Endothelial cell of umbilical vein (primary cell): ENCODE results near the gene PHACTR2. TPM values are rescaled to one million over a fixed set of nuclear protein-coding genes. Genes with fewer than 3 reads are reported as not detected.

ENCODE experiments used
- BruUV-seq: library from RNA; stranded (reverse); fragments of 400-500 nt; replicated peaks from 2 replicates; lab custom pipeline; 2021; lab: Mats Ljungman, UMichigan
- CTCF ChIA-PET: fragments of 300-600, 350-600 bp; sonication (Branson Sonifier 250); formaldehyde crosslinking; loops from one replicate; lab custom pipeline; 2021; ENCODE audit warnings: antibody characterized with exemption, inconsistent platforms; lab: Charles Lee
- POLR2A ChIA-PET: fragments of 300-600, 350-600 bp; sonication (Branson Sonifier 250); formaldehyde crosslinking; loops from one replicate; lab custom pipeline; 2021; ENCODE audit warnings: antibody characterized with exemption, inconsistent platforms; lab: Charles Lee
- DNase-seq: peaks from one replicate; pipeline ENCODE4 v3.0.0-alpha.2; 2011; ENCODE audit warnings: low read depth, low spot score
- FAIRE-seq: peaks from 2 replicates; lab custom pipeline; 2011; peaks lifted over from hg19 to GRCh38; lab: Jason Lieb, UNC
- H2AFZ ChIP-seq: 2 replicates; pipeline ENCODE4 v1.6.0; 2012; ENCODE audit warnings: low read depth, low read length, control low read depth, inconsistent platforms
- H3K27ac ChIP-seq: 2 replicates; pipeline ENCODE4 v1.5.1; 2011; ENCODE audit warnings: low read depth, mild to moderate bottlenecking, control low read depth, low read length, moderate library complexity; ENCODE audit not compliant: insufficient read depth
- H3K27me3 ChIP-seq, 2 experiments: 2 replicates each; pipeline versions ENCODE4 v1.6.0 to v1.6.1; 2011; ENCODE audit warnings: low read length in 2 of 2, mixed read lengths in 1 of 2; ENCODE audit not compliant: control insufficient read depth in 2 of 2, insufficient read depth in 2 of 2
- H3K36me3 ChIP-seq, 2 experiments: 2 replicates in 1 of 2; 3 replicates in 1 of 2; pipeline ENCODE4 v1.5.1; 2011; ENCODE audit warnings: low read length in 2 of 2, mild to moderate bottlenecking in 1 of 2, moderate library complexity in 1 of 2; ENCODE audit not compliant: control insufficient read depth in 2 of 2, insufficient read depth in 2 of 2; ENCODE audit errors: extremely low read depth in 1 of 2
- H3K4me1 ChIP-seq: 3 replicates; pipeline ENCODE4 v1.5.1; 2011; ENCODE audit warnings: mild to moderate bottlenecking, low read length; ENCODE audit not compliant: control insufficient read depth, insufficient read depth; ENCODE audit errors: extremely low read depth
- H3K4me2 ChIP-seq: 2 replicates; pipeline ENCODE4 v1.6.1; 2011; ENCODE audit warnings: low read length, control low read depth, mixed read lengths; ENCODE audit not compliant: insufficient read depth
- H3K4me3 ChIP-seq, 3 experiments: fragments of 200-600 bp in 1 of 3; sonication (generic), shearing (Covaris generic) in 1 of 3; replicated peaks in 1 of 3; 2 replicates each; pipeline ENCODE4 v1.5.1; 2011 to 2016; ENCODE audit warnings: control low read depth in 3 of 3, low read length in 3 of 3, mild to moderate bottlenecking in 2 of 3, inconsistent platforms in 1 of 3, low read depth in 1 of 3, moderate library complexity in 1 of 3; ENCODE audit not compliant: insufficient read depth in 1 of 3
- H3K79me2 ChIP-seq: 2 replicates; pipeline ENCODE4 v1.6.0; 2012; ENCODE audit warnings: low read length, inconsistent platforms; ENCODE audit not compliant: control insufficient read depth, insufficient read depth
- H3K9ac ChIP-seq: replicated peaks from 2 replicates; pipeline ENCODE3; 2011; ENCODE audit warnings: low read length, control low read depth; ENCODE audit not compliant: insufficient read depth; ENCODE audit errors: extremely low read depth
- H3K9me1 ChIP-seq: replicated peaks from 3 replicates; pipeline ENCODE4 v1.6.0; 2011; ENCODE audit warnings: mild to moderate bottlenecking, low read length; ENCODE audit not compliant: control insufficient read depth, insufficient read depth; ENCODE audit errors: extremely low read depth
- H3K9me3 ChIP-seq: replicated peaks from 2 replicates; pipeline ENCODE4 v1.5.1; 2012; ENCODE audit warnings: low read length, inconsistent platforms; ENCODE audit not compliant: control insufficient read depth, insufficient read depth
- H4K20me1 ChIP-seq: replicated peaks from 2 replicates; pipeline ENCODE3; 2011; ENCODE audit warnings: mild to moderate bottlenecking, low read length; ENCODE audit not compliant: control insufficient read depth, insufficient read depth; ENCODE audit errors: extremely low read depth
- EZH2 ChIP-seq: IDR thresholded peaks from 2 replicates; pipeline ENCODE4 v1.6.1; 2012; ENCODE audit warnings: borderline replicate concordance, low read depth, mild to moderate bottlenecking, moderate library complexity, low read length, inconsistent platforms; ENCODE audit not compliant: severe bottlenecking
- FOS ChIP-seq: IDR thresholded peaks from 2 replicates; pipeline ENCODE4 v1.6.1; 2011; ENCODE audit warnings: mild to moderate bottlenecking, low read length, moderate library complexity, borderline replicate concordance; ENCODE audit not compliant: insufficient read depth
- GATA2 ChIP-seq: IDR thresholded peaks from 2 replicates; pipeline ENCODE4 v1.7.0; 2011; ENCODE audit warnings: low read depth, mild to moderate bottlenecking, moderate library complexity, mixed read lengths, low read length; ENCODE audit not compliant: insufficient read length, insufficient read depth
- JUN ChIP-seq: IDR thresholded peaks from 2 replicates; pipeline ENCODE4 v1.6.1; 2011; ENCODE audit warnings: borderline replicate concordance, low read depth; ENCODE audit not compliant: insufficient read length, insufficient read depth
- MYC ChIP-seq: IDR thresholded peaks from one replicate; pipeline ENCODE4 v1.6.1; 2011; ENCODE audit warnings: mild to moderate bottlenecking, low read depth, low read length
- POLR2A ChIP-seq: IDR thresholded peaks from 2 replicates; pipeline ENCODE4 v1.6.1; 2012; ENCODE audit warnings: low read depth, mild to moderate bottlenecking, control low read depth, low read length
- POLR2AphosphoS5 ChIP-seq: IDR thresholded peaks from 2 replicates; pipeline ENCODE4 v1.6.1; 2012; ENCODE audit warnings: low read depth, mild to moderate bottlenecking, control low read depth, low read length, moderate library complexity; ENCODE audit not compliant: insufficient read depth
- dilution Hi-C: fragments of 300-500 bp; cut with MboI; formaldehyde crosslinking; loops from one replicate; pipeline ENCODE4 v1.15.0; 2019; ENCODE audit warnings: low sequenced_read_pairs; ENCODE audit not compliant: extremely low pct_ligation_motif_present
- intact Hi-C: fragments of 100-400 bp; cut with micrococcal nuclease; formaldehyde crosslinking; loops from one replicate; pipeline ENCODE4 v1.10.0; 2022
- polyA plus RNA-seq, 4 experiments: library from polyadenylated mRNA; depleted of rRNA in 3 of 4; stranded (reverse) in 3 of 4; unstranded in 1 of 4; fragments of >200 nt; gene quantifications; 2 replicates each; pipeline versions ENCODE4 v1.2.1 to v1.2.3, GENCODE V29; 2011 to 2012; ENCODE audit warnings: missing spikeins in 1 of 4
- total RNA-seq: library from RNA; stranded (reverse); gene quantifications from 2 replicates; pipeline ENCODE4 v1.2.3, GENCODE V29; 2021
- TF ChIP-seq, protein P1 (sequence below): IDR thresholded peaks from 2 replicates; pipeline ENCODE4 v1.6.1; 2011; ENCODE audit not compliant: insufficient read depth, insufficient read length
- TF ChIP-seq, protein P2 (sequence below), 2 donors: IDR thresholded peaks; 1 replicate in 1 of 2; 2 replicates in 1 of 2; pipeline ENCODE4 v1.5.1; 2011; ENCODE audit warnings: low read length in 2 of 2, mild to moderate bottlenecking in 2 of 2, moderate library complexity in 2 of 2, control low read depth in 1 of 2, inconsistent platforms in 1 of 2, low read depth in 1 of 2; ENCODE audit not compliant: insufficient read depth in 1 of 2; ENCODE audit errors: extremely low read depth in 1 of 2

The PHACTR2 gene
- total and polyA plus RNA-seq, 2 donors (not counting 3 experiments of a cell fraction or from before 2014, with no cell fraction given): 16.3 to 178 TPM

DNA sequence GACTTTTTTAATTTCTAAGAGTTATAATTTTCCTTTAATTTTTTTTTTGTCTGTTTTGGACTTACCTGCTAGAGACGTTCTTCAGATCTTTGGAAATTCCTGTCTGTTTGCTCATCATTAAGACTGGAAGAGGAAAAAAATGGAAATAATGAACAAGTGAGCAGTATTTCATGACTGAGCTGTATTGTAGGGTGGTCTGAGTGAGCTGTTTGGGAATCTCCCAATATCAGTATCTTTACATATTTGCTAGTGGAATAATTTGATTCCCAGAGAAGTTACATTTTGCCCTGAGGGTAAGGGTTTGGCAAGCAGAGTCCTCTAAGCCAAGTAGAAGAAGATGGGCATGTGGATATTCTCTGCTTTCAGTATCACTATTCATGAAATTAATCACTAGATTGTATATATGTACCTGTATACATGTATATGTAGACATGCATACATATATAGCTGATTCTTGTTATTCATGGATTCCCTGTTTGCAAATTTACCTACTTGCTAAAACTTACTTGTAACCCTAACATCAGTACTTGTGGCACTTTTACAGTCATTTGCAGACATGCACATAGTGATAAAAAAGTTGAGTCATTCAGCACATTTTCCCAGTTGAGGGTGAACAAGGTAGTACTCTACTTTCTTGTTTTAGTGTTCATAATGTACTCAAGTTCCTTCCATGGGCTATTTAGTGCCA, 200.0 kb downstream of the PHACTR2 start:
- FAIRE-seq (no peak), DNase-seq (no peak)
- TF ChIP-seq MYC (no peak), EZH2 (no peak), FOS (no peak), POLR2A (no peak), POLR2AphosphoS5 (no peak), GATA2 (no peak), JUN (no peak)
- TF ChIP-seq, protein P1, sequence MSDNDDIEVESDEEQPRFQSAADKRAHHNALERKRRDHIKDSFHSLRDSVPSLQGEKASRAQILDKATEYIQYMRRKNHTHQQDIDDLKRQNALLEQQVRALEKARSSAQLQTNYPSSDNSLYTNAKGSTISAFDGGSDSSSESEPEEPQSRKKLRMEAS: no peak
- TF ChIP-seq, protein P2, sequence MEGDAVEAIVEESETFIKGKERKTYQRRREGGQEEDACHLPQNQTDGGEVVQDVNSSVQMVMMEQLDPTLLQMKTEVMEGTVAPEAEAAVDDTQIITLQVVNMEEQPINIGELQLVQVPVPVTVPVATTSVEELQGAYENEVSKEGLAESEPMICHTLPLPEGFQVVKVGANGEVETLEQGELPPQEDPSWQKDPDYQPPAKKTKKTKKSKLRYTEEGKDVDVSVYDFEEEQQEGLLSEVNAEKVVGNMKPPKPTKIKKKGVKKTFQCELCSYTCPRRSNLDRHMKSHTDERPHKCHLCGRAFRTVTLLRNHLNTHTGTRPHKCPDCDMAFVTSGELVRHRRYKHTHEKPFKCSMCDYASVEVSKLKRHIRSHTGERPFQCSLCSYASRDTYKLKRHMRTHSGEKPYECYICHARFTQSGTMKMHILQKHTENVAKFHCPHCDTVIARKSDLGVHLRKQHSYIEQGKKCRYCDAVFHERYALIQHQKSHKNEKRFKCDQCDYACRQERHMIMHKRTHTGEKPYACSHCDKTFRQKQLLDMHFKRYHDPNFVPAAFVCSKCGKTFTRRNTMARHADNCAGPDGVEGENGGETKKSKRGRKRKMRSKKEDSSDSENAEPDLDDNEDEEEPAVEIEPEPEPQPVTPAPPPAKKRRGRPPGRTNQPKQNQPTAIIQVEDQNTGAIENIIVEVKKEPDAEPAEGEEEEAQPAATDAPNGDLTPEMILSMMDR (IDR thresholded peaks at IDR 0.05; ENCODE audit: extremely low read depth in 1 of 2, insufficient read depth in 1 of 2, low read depth in 1 of 2, low read length in 2 of 2): no peak
- no peak overlapping the region for H3K9ac ChIP-seq
- H3K36me3 ChIP-seq: no peaks in the 10 kb centered on the region
- no peak overlapping the region for H2AFZ ChIP-seq
- ChIA-PET POLR2A (no interaction called here), CTCF (no interaction called here)
- dilution Hi-C loops (no loop called here), intact Hi-C loops (no loop called here)
- H3K27me3 ChIP-seq: no peaks in the 10 kb centered on the region
- H3K27ac ChIP-seq: no peak overlapping the region
- H3K9me3 ChIP-seq: no peaks in the 10 kb centered on the region
- H3K4me3 ChIP-seq: no peak overlapping the region
- H3K4me2 ChIP-seq: no peak overlapping the region
- no peaks in the 10 kb centered on the region for H4K20me1 ChIP-seq
- no TSS peak for BruUV-seq
- no peaks in the 10 kb centered on the region for H3K9me1 ChIP-seq
- no peaks in the 10 kb centered on the region for H3K4me1 ChIP-seq
- H3K79me2 ChIP-seq: no peaks in the 10 kb centered on the region
